Breast epithelium (tissue), 3 donors: ENCODE results near the gene ANO3.

ENCODE experiments used
- CTCF ChIP-seq, 3 donors: fragments of 450-650 bp; IDR thresholded peaks; one replicate each; pipeline ENCODE4 v1.5.1; 2016 to 2017; ENCODE audit warnings: antibody characterized with exemption in 3 of 3, mild to moderate bottlenecking in 3 of 3, moderate library complexity in 3 of 3
- POLR2A ChIP-seq: fragments of 450-650 bp; IDR thresholded peaks from one replicate; pipeline ENCODE4 v1.6.1; 2016; ENCODE audit warnings: antibody characterized with exemption, mild to moderate bottlenecking, moderate library complexity

- no peak for TF ChIP-seq POLR2A
- no peak for TF ChIP-seq CTCF (IDR thresholded peaks at IDR 0.05)
These were observed 217.2 kb downstream of the ANO3 start for GRCh38 chr11:26549176-26549575.
